Measurements from ENCODE around the gene VEGFC.

Gene VEGFC

DNA sequence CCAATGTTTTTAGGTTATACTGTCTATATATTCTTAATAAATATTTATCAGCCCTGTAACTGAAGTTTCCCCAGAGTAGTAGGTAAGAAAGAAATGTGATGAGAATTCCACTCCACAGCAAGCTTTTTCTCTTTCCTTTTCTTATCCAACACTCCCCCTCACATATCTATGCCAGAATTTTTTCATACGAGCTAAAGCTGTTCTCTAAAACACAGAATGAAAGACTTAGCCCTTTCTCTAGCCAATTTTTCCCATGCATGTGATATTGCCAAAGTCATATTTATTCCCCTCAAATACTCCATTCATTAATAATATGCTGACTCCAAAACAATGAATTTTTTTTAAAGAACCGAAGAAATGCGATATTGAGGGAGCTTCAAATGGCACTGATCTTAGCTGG, 32.3 kb downstream of the VEGFC start:
- FAIRE-seq, result no peak

DNA sequence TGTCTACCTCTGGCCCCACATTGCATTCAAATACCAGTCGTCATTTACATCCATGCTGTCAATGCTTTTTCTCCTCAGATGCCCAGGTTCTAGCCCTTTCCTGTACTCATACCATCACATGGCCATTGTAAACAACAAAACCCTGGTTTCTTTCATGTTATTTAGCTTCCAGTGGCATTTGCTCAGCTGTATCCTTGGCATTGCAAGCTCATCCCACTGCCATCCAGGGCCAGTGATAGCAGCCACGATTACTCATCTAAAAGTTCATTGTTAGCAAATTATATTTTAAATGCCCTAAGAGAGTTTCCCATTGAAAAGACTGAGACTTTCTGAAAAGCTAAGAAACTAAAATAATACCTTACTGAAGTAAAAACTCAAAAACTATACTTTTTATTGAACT, 34.0 kb downstream of the VEGFC start:
- no peak for FAIRE-seq

DNA sequence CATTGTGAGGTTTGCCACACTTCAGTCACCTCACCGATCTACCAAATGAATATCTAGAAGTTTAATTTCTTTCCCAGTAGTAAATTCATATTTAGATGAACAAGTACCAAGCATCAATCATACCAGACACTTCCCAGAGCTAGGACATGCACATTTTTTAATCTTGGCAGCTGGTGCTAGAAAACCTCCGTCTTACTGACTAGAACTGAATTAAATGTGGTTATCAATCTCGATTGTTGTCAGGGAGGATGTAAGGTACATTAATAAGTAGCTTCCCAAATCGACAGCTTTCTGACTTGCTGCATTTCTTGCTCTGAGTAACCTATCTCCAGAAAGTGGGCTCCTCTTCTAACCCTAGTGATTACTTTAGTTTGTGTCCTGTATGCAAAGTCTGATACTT, 34.4 kb downstream of the VEGFC start:
- FAIRE-seq, result no peak

DNA sequence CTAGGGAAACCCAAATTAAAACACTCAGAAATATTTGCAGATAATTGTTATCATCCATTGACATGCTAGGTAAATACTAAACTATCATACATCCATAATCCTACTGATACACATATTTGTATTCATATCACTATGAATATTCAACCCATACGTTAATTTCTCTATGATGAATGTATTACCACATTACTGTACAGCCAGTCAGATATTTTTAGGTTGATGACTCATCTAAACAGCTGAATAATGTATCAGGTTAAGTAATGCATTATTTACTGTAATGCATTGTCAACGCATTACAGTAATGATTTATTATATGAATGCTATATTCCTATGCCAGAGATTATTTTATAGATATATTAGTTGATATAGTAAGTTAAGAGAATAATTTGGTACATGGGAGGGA, 37.1 kb downstream of the VEGFC start:
- no peak for FAIRE-seq

DNA sequence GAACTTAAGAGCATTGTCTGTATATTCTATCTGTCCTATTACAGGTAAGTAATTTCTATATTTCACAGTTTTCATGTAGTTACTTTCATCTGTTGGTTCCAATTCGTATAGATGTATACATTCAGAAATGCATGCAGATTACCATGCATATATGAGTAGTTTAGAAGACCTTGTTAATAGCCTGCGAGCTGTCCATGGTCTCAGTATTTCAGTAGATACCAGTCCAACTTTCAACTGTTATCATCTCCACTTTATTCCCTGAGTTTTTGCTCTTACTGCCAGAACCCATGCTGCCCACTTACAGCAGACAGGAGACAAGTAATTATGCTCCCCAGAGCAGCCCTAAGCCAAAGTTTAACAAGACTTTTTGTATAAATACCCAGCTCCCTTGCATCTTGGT, 37.7 kb downstream of the VEGFC start:
- no peak for FAIRE-seq

DNA sequence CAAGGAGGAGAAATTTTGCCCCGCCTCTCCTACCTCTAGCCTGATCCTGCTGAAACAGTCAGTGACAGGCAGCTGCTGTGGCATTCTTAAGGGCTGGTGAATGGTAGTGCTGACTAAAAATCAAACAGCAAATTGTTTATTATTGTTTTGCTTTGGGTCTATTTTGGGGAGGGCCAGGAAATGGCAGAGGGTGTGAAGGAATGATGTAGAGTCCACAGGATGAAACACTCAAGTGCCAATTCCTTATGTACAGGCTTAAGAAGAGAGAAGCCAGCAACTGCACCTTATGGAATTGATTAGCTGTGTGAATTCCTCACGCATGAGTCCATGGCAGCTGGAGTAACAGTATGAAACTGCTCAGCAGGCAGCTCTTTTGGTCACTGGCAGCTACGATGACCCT, 39.7 kb downstream of the VEGFC start:
- no peak for FAIRE-seq

DNA sequence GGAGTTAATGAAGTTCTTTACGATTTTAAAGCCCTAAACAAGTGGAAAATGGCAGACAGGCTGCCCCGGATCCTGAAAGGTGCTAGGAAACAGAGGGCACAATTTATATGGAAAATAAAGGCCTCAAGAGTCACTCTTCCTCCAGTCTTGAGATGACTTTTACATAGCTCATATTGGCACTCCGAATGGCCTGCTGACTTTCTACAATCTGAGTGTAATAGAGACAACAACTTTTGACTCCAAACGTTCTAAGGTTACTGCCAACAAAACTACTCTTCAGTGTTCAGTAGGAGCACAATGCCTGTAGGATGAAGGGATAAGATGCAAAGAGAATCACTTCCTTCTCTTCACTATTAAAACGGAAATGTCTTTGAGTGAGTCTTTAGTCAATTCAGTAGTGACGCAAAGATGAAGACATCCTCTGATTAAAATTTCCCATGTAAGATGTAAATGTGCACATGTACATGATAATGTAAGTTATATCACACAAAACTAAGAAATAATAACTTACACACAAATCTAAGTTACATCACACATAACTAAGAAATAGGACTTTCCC, 40.5 kb downstream of the VEGFC start:
- no peak for FAIRE-seq

DNA sequence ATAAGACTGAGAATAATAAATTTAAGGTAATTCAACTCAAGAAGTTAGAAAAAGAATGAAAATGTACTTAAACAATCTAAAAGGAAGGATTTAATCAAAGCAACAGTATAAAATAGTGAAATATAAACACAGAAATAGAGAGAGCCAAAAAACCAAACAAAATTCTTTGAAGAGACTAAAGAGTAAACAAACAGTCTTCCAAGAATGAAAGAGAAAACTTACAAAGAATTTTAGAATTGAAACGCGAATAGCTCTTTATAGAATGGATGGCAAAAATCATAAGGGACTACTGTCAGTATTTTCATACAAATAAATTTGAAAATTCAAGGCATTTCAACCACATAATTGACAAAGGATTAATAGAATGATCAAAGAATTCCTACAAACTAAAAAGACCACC, 41.7 kb downstream of the VEGFC start:
- FAIRE-seq, result no peak

DNA sequence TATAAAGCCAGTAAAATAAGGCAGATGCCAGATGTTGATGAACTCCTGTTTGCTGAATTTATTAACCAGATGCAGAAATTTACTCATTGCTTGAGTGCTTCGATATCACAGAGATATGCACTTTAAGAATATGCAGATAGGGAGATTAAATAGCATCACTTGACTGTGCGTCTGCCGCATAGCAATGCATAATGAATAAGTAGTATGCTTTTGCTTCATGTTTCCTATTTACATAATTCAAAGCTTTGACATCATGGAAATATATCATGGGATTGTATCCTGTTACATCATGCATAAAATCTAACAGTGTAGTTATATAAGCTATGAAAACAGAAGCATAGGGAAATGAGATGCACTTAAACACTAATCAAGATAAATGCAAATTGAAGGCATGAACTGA, 45.9 kb downstream of the VEGFC start:
- no peak for FAIRE-seq

DNA sequence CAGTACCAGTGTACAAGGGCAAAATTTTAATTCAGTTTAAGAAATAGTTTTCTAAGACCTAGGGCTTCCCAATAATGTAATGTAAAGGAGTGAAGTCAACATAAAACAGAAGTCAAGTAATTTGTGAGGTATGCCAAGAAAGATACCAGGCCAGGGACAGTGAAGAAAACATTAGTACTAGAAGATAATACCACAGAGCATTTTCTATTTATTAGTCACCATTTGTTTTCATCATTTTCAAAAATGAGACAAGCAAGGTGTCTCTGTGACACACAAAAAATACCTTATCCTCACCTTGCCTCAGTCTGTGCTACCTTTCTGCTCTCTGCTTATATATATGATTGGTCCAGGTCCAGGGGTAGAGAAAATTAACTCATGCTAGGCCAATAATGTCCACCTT, 46.8 kb downstream of the VEGFC start:
- FAIRE-seq, result no peak

DNA sequence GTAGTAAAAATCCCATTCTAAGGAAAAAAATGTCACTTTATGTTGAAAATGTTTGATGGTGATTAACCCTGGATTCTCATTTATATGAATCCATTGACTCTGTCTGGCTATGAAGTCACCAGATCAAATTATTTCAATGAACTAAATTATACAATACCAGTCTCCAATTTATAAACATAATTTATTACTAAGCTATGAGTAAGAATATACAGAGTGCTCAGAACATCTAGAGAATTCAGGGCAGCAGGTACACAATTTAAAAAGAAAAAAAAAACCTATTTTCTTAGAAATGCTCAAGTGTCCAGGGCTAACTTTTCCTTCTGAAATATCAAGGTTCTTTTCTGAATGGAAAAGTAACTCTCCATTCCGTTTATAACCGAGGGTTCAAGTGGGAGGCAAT, 48.6 kb downstream of the VEGFC start:
- no peak for FAIRE-seq

DNA sequence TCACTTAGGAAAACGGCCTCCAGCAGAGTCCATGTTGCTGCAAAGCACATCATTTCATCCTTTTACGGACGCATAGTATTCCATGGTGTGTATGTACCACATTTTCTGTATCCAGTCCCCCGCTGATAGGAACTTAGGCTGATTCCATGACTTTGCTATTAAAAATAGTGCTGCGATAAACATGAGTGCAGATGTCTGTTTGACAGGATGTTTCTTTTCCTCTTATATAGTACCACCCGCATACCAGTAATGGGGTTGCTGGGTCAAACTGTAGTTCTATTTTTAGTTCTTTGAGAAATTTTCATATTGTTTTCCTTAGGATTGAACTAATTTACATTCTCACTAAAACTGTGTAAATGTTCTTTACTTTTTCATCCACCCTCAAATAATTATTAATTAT, 50.5 kb downstream of the VEGFC start:
- FAIRE-seq, result no peak

DNA sequence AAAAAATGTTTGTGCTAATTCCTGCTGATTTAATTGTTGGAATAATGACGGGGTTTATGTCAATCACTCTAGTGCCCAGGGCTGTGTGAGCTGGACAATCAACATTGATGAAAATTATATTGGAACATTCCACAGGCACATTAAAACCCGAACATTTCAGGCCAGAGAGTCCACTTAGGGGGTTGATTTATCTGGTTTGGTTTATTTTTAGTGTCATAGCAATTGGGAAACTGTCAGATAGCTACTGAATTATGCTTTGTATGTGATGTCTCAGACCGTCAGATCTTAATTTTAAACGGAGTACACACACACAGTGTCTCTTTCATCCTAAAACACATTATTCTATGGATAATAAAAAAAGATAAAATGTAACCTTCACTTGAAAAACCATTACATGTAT, 51.5 kb downstream of the VEGFC start:
- no peak for FAIRE-seq

DNA sequence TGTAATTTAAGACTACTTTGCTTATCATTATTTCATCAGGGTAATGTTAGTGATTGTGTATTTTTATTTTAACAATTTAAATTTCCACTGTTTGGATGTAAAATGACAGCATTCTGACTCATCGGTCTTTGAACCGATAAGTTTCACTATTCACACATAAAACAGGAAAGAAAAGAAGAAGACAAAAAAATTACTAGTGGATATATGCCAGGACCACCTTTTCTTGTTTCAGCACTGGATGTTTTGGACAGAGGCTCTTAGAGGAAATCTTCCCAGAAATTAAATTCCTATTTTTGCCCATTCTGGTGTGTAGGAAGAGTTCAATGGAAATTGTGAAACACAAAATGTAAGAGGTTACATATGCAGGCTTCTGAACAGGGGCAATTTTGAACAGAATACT, 57.4 kb downstream of the VEGFC start:
- FAIRE-seq, result no peak

DNA sequence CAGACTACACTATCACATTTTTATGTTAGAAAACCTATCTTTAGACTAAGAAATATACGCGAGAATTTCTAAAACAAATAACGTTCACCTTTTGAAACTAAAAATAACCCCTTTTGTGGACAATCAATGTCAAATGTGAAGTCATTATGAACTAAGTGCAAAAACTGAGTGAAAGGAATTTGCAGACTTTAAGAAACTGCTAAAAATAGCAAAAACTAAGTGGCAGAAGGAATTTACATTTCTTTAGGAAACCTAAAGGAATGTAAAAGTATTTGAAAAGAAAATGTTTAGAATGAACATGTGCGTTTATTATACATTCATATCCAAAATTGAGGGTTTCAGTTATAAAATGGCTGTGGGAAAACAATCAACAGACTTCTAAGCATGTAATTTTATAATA, 58.3 kb downstream of the VEGFC start:
- no peak for FAIRE-seq

DNA sequence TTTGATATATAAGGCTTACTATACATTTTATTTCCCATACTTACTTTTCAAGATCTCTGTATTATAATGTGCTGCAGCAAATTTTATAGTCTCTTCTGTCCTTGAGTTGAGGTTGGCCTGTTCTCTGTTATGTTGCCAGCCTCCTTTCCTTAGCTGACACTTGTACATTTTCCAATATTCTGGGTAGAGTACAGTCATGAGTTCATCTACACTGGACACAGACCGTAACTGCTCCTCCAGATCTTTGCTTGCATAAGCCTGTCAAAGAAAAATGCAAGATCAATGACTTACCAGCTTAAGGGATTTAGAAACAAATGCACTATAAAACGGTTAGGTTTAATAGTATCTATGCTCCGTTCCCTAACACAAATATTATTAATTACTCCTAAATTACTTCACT, 63.2 kb downstream of the VEGFC start:
- FAIRE-seq, result no peak

DNA sequence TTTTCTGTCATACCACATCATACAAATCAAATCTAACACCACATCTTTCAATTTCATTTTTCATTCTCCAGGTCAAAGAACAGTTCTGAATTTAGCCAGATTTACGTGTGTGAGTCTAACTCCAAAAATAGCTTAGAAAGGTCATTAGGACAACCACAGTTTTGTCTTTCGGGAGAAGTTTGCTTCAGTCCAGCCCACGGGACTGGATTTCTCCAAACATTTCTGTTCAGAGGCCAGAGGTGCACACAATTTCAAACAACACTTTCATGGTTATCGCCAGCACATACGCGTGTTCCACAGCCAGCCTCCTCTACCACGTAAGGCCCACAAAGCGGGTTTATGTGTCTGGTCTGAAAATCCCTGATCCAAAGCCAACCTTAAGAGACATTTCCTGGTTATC, 65.9 kb downstream of the VEGFC start:
- FAIRE-seq, result no peak

DNA sequence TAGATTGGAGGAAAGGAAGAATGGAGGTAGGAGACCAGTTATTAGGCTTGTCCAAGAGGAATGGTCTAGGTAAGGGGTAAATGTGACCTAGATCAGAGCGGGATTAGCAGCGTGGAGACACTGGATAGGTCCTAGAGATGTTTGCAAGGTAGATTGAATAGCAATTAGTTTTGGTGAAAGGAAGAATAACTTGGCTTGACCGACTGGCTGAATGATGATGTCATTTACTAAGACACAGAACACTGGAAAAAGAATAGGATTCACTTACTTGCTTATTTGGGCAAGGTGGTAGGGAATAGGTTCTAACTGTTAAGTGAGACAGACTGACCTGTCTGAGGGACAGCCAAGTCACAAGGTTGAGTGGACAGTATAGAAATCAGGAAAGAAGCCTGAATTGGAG, 71.3 kb downstream of the VEGFC start:
- no peak for FAIRE-seq

DNA sequence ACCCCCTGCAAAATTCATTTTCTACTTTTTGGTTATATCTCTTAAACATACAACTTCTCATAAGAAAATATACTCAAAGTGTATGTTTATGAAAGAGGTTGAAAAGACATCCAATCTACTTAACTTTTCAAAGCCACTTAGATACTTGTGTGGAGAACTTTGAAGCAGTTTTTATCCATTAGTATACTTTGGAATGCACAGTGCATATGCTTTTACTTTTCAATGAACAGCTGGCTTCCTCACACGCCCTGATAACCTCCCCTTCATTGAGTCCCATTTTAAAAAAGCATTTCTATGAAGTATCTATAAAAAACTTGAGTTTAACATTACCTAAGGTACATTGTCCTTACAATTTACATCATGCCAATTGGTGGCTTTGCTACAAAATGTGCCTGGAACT, 73.8 kb downstream of the VEGFC start:
- no peak for FAIRE-seq

DNA sequence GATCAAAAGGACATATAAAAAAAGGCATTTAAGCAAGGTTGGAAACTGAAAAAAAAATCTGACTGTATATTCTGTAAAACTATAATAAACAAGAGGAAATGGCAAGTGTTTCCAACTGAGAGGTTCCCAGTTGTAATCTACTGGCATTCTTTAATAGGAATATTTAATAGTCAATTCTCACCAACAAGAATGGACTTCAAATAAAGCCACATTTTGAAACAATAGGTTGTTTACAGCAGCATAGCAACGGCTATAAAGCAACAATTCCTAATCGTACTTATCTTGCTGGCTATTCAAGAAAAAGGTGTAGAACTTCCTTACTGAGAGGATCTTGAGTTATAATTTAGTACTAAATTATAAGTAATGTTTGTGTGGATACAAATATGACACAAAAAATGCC, 75.5 kb downstream of the VEGFC start:
- FAIRE-seq, result no peak

DNA sequence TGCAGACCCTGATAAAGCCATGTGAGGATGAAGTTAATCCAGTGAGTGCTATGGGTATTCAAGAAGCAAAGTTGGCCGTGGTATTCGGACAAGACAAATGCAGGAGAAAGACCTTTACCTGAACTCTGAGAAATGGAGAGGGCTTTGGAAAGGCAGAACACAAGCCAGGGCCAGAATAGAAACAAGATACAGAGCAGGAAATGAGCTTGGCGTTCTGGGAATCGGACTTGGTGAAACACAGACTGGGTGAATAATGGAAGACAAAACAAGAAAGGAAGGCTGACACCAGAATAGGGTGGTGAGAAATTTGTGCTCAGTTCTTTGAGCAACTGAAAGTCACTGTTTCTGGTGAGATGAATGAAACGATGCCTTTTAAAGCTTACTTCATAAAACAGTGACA, 83.3 kb downstream of the VEGFC start:
- no peak for FAIRE-seq

DNA sequence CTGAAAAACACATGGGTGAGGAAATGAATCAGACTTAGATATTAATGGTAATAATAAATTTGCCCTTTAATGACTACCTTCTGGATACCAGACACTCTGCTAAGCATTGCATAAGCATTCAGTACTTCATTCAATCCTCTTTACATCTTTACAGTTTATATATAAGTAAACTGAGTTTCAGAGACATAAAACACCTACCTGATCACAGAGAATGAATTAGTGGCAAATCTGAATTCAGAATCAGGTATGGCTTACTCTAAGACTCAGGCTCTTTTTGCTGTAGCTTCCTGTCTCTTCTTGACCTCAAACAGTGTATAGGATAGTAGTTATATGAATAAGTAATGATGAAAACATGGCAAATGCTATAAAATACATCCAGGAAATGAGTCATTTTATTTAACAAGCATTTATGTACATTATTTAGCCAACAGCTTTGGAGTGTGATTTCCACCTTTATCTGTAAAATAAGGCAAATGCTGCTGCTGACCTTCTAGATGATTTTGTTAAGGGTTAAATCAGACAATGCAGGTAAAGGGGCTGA, 83.9 kb downstream of the VEGFC start:
- FAIRE-seq, result no peak

DNA sequence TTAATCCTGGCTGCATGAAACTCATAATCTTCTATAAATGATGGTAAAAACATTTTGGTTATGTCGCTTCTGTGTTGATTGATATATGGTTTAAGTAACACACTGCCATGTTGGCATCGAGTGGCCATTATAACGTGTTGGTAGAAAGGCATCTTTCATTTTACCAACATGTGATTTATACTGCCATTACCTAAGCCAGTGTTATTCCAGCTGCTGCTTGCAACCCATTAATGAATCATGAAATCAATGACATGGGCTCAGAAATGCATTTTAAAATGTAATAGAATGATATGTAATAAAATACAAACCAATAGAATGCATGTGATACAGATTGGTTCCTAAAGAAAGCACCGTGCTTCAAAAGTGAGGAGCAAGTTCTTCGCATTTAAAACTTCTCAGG, 102.0 kb downstream of the VEGFC start:
- FAIRE-seq, result no peak

DNA sequence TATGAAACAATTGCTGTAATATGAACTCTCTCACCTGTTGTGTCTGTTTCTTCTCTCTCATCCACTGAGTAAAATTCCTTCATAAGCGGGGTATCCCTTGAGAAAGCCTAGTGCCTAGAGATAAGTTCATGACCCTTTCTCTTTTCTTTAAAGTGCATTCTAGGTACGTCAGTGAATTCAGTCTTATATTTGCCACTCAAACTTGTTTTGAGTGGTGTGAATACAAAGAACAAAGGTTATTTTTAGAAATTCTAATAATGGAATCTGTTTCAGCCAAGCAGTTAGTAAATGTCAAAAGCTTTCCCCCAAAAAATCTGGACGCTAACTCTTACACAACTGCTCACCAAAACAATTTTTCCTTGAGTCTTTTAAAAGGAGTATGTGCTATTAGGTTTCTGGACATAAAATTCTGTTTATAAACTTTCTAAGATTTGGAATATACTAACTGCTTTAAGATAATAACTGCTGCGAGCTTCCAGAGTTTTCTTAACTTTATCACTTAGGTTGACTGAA, 112.0 kb downstream of the VEGFC start:
- no peak for FAIRE-seq

DNA sequence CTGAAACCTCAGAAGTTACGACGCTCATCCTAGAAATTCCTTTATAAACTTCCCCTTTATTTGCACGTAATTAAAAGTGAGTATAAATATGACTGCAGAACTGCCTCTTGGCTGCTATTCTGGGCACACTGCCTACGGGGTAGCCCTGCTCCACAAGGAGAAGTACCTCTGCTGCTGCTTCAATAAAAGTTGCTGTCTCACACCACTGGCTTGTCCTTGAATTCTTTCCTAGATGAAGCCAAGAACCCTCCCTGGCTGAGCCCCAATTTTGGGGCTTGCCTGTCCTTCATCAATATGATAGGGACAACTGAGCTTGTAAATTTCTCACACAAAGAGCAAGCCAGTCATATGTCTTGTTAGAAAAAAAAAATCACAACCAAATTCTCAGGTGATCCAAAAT, 115.8 kb downstream of the VEGFC start:
- no peak for FAIRE-seq

DNA sequence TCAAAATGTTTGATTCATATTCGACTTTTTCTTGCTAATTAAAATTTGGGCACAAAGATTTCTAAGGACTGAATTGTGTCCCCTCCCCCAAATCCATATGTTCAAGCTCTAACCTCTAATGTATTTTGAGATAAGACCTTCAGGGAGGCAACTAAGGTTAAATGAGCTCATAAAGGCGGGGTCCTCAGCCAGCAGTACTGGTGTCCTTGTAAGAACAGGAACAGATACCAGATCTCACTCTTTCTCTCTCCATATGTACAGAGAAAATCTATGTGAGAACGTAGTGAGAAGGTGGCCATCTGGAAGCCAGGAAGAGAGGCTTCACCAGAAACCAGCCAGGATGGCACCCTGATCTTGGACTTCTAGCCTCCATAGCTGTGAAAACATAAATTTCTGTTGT, 116.9 kb downstream of the VEGFC start:
- no peak for FAIRE-seq
